Measurements from ENCODE around the gene TAF9.

- no peak for TF ChIP-seq CTCF (IDR thresholded peaks at IDR 0.05; ENCODE audit: low read depth, low read length)
- TF ChIP-seq EZH2phosphoT487 (IDR thresholded peaks at IDR 0.05; ENCODE audit: low read depth): no peak
Measured at GRCh38 chr5:69418554-69418953, 49.2 kb upstream of the TAF9 start.
